WERI-Rb-1 (cell line): ENCODE data around the gene THYN1.
"Not testable (repeated sequence)": the region's sequence is repeated elsewhere in the genome, so short reads cannot be mapped to it uniquely, and the experiment has no call there.

ENCODE experiments used
- DNase-seq: peaks from one replicate; pipeline ENCODE4 v3.0.0-alpha.2; 2020
- H3K27ac ChIP-seq: fragments of 250-450 bp; sonication (Bioruptor Pico); 2 replicates; pipeline ENCODE4 v1.5.1; 2020; ENCODE audit warnings: mild to moderate bottlenecking, moderate library complexity
- H3K27me3 ChIP-seq: fragments of 250-450 bp; sonication (Bioruptor Pico); 2 replicates; pipeline ENCODE4 v1.5.1; 2021; ENCODE audit warnings: mild to moderate bottlenecking, low read depth, moderate library complexity; ENCODE audit not compliant: insufficient read depth, severe bottlenecking
- H3K36me3 ChIP-seq: fragments of 250-450 bp; sonication (Bioruptor Pico); 2 replicates; pipeline ENCODE4 v1.5.1; 2020; ENCODE audit warnings: mild to moderate bottlenecking, moderate library complexity
- H3K4me3 ChIP-seq: 2 replicates; pipeline ENCODE4 v1.5.1; 2011; ENCODE audit warnings: low read depth, mild to moderate bottlenecking, control low read depth, low read length
- H3K9me3 ChIP-seq: fragments of 250-450 bp; sonication (Bioruptor Pico); 2 replicates; pipeline ENCODE4 v1.5.1; 2021; ENCODE audit warnings: mild to moderate bottlenecking, moderate library complexity; ENCODE audit not compliant: severe bottlenecking
- CTCF ChIP-seq: IDR thresholded peaks from 2 replicates; pipeline ENCODE4 v1.5.1; 2011; ENCODE audit warnings: low read depth, mild to moderate bottlenecking, control low read depth, inconsistent platforms, low read length

The THYN1 gene

GRCh38 chr11:134290646-134291045 lies 37.5 kb upstream of the THYN1 start:
- H3K27me3 ChIP-seq = no peaks in the 10 kb centered on the region
- no peak for DNase-seq
- TF ChIP-seq CTCF = no peak

GRCh38 chr11:134289789-134290188 lies 36.6 kb upstream of the THYN1 start:
- Histone ChIP-seq H3K9me3 (no peaks in the 10 kb centered on the region), H3K4me3 (no peak overlapping the region), H3K27me3 (no peaks in the 10 kb centered on the region), H3K36me3 (no peaks in the 10 kb centered on the region), H3K27ac (no peak overlapping the region)
- DNase-seq = no peak
- no peak for TF ChIP-seq CTCF

More at GRCh38 chr11:134290646-134291045, 37.5 kb upstream of the THYN1 start:
- no peak overlapping the region for H3K27ac ChIP-seq
- no peaks in the 10 kb centered on the region for H3K9me3 ChIP-seq
- H3K36me3 ChIP-seq = no peaks in the 10 kb centered on the region
- H3K4me3 ChIP-seq = no peak overlapping the region

GRCh38 chr11:134289167-134289566 lies 36.0 kb upstream of the THYN1 start:
- Histone ChIP-seq H3K4me3 (no peak overlapping the region), H3K36me3 (no peaks in the 10 kb centered on the region), H3K27ac (no peak overlapping the region), H3K9me3 (no peaks in the 10 kb centered on the region), H3K27me3 (no peaks in the 10 kb centered on the region)
- TF ChIP-seq CTCF = no peak
- no peak for DNase-seq

GRCh38 chr11:134288486-134288885 lies 35.3 kb upstream of the THYN1 start:
- DNase-seq = no peak
- Histone ChIP-seq H3K4me3 (no peak overlapping the region), H3K27me3 (no peaks in the 10 kb centered on the region), H3K9me3 (no peaks in the 10 kb centered on the region), H3K36me3 (no peaks in the 10 kb centered on the region), H3K27ac (no peak overlapping the region)
- TF ChIP-seq CTCF = no peak

GRCh38 chr11:134287561-134287960 lies 34.4 kb upstream of the THYN1 start:
- no peaks in the 10 kb centered on the region for H3K27me3 ChIP-seq
- DNase-seq = no peak
- no peaks in the 10 kb centered on the region for H3K9me3 ChIP-seq
- H3K27ac ChIP-seq = no peak overlapping the region
- H3K4me3 ChIP-seq = no peak overlapping the region
- no peaks in the 10 kb centered on the region for H3K36me3 ChIP-seq
- no peak for TF ChIP-seq CTCF

- not testable (repeated sequence) for H3K27ac ChIP-seq, H3K27me3 ChIP-seq, H3K36me3 ChIP-seq, DNase-seq, H3K9me3 ChIP-seq, H3K4me3 ChIP-seq
Observed at GRCh38 chr11:134284349-134284748, 31.2 kb upstream of the THYN1 start.
